Cortex of kidney (tissue), 1 donor: ENCODE data around the gene OR13C8.
"Not testable (repeated sequence)": the region's sequence is repeated elsewhere in the genome, so short reads cannot be mapped to it uniquely, and the experiment has no call there.

ENCODE experiments used
- DNase-seq: peaks from one replicate; lab custom pipeline; 2025; lab: John Stamatoyannopoulos, UW

The OR13C8 gene

GRCh38 chr9:104568868-104569267 lies at the start of gene OR13C8:
Gene OR13C8, plus strand, starts transcription at chr9:104569168. Its CDS starts 0 bp downstream, at chr9:104569168.
- no peak for DNase-seq

GRCh38 chr9:104520241-104520640 lies 48.7 kb upstream of the OR13C8 start:
- DNase-seq = not testable (repeated sequence)

GRCh38 chr9:104527109-104527508 lies 41.9 kb upstream of the OR13C8 start, which contains the start of gene OR13C4:
Gene OR13C4, minus strand, starts transcription at chr9:104527209. Its CDS starts 0 bp downstream, at chr9:104527209.
- DNase-seq = no peak

GRCh38 chr9:104536756-104537155 lies 32.2 kb upstream of the OR13C8 start, which contains the start of gene OR13C3:
Gene OR13C3, minus strand, starts transcription at chr9:104536856. Its CDS starts 133 bp downstream, at chr9:104536723.
- DNase-seq = no peak

GRCh38 chr9:104539275-104539674 lies 29.7 kb upstream of the OR13C8 start:
- no peak for DNase-seq

- DNase-seq = no peak
Measured at GRCh38 chr9:104544644-104545043, 24.3 kb upstream of the OR13C8 start.

GRCh38 chr9:104553261-104553660 lies 15.7 kb upstream of the OR13C8 start:
- no peak for DNase-seq

- no peak for DNase-seq
Measured at GRCh38 chr9:104555521-104555920, 13.4 kb upstream of the OR13C8 start.

GRCh38 chr9:104556830-104557634 lies 11.9 kb upstream of the OR13C8 start:
- DNase-seq = no peak

- DNase-seq = no peak
Measured at GRCh38 chr9:104564358-104564757, 4.6 kb upstream of the OR13C8 start.

GRCh38 chr9:104572612-104573011 lies 3.6 kb downstream of the OR13C8 start:
- no peak for DNase-seq

- no peak for DNase-seq
Measured at GRCh38 chr9:104575456-104575855, 6.5 kb downstream of the OR13C8 start.

GRCh38 chr9:104577263-104577662 lies 8.3 kb downstream of the OR13C8 start:
- no peak for DNase-seq

- no peak for DNase-seq
Measured at GRCh38 chr9:104580562-104580961, 11.6 kb downstream of the OR13C8 start.

GRCh38 chr9:104586496-104587180 lies 17.7 kb downstream of the OR13C8 start:
- no peak for DNase-seq

- DNase-seq = no peak
Measured at GRCh38 chr9:104589626-104590025, 20.7 kb downstream of the OR13C8 start.

GRCh38 chr9:104598749-104599148 lies 29.8 kb downstream of the OR13C8 start:
- DNase-seq = not testable (repeated sequence)

- not testable (repeated sequence) for DNase-seq
Measured at GRCh38 chr9:104599313-104599712, 30.3 kb downstream of the OR13C8 start, which contains the start of gene OR13C5. Gene OR13C5, minus strand, starts transcription at chr9:104599413. Its CDS starts 0 bp downstream, at chr9:104599413.

GRCh38 chr9:104604801-104605200 lies 35.8 kb downstream of the OR13C8 start:
- DNase-seq = no peak

- not testable (repeated sequence) for DNase-seq
Measured at GRCh38 chr9:104605527-104605926, 36.6 kb downstream of the OR13C8 start, which contains the start of gene OR13C2. Gene OR13C2, minus strand, starts transcription at chr9:104605627. Its CDS starts 0 bp downstream, at chr9:104605627.

GRCh38 chr9:104606152-104606551 lies 37.2 kb downstream of the OR13C8 start:
- no peak for DNase-seq

- DNase-seq = no peak
Measured at GRCh38 chr9:104608336-104608735, 39.4 kb downstream of the OR13C8 start.

GRCh38 chr9:104611213-104611612 lies 42.2 kb downstream of the OR13C8 start:
- no peak for DNase-seq
